ENCODE measurements around the gene INSRR.

The INSRR gene

DNA sequence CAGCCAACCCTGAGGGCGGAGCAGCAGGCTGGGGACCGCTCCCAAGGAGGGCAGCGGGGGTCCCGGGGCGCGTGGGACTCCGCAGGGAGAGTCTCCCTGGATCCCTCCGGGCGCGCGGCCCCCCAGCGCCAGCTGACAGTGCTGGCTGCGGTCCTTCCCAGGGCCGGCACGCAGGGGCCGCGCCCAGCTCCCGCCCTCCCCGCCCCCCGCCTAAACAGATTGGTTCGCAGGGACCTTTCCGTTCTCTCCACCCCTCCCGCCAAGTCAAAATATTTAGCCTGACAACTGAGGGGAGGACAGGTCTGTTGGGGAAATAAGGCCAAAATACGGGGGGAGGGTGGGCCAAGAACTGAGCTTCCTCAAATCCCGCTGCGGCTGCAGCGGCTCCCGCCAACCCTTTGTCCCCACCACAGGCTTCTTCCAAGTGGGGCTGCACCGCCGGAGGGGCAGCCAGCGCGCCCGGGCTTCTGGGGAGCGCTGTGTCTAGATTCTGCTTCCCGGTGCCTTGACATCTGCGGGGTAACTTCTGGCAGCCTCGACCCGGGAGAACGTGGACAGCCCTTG is at the start of gene INSRR:
Gene INSRR, minus strand, starts transcription at position 159 of the 564 bp plus-strand sequence. CDS start 496 bp downstream, outside the sequence.
- peak; percentile 66 for DNase-seq (ENCODE audit: low spot score)

- no peak for DNase-seq (ENCODE audit: low spot score)
Measured at GRCh38 chr1:156908541-156908940, 49.6 kb upstream of the INSRR start.

DNA sequence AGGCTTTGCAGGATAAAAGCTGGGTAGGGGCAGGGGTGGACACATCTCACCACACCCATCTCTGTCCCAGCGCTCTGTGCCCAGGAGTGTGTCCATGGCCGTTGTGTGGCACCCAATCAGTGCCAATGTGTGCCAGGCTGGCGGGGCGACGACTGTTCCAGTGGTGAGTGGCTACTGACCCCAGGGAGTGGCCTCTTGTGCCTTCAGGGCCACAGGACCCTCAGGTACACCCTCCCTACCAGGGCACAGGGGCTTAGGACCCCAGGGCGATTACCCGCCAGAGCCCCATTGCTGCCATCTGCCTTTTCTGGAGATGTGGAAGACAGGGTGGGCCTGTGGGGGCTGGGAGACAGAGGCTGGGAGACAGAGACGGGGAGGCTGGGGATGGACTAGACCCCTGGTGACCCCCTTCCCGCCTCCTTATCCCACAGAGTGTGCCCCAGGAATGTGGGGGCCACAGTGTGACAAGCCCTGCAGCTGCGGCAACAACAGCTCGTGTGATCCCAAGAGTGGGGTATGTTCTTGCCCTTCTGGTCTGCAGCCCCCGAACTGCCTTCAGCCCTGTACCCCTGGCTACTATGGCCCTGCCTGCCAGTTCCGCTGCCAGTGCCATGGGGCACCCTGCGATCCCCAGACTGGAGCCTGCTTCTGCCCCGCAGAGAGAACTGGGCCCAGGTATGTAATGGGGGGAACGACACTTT is 47.4 kb upstream of the INSRR start:
- no peak for DNase-seq (ENCODE audit: low spot score)

GRCh38 chr1:156905651-156906050 is 46.7 kb upstream of the INSRR start:
- DNase-seq (ENCODE audit: low spot score), result no peak

GRCh38 chr1:156905176-156905575 is 46.3 kb upstream of the INSRR start:
- no peak for DNase-seq (ENCODE audit: low spot score)

DNA sequence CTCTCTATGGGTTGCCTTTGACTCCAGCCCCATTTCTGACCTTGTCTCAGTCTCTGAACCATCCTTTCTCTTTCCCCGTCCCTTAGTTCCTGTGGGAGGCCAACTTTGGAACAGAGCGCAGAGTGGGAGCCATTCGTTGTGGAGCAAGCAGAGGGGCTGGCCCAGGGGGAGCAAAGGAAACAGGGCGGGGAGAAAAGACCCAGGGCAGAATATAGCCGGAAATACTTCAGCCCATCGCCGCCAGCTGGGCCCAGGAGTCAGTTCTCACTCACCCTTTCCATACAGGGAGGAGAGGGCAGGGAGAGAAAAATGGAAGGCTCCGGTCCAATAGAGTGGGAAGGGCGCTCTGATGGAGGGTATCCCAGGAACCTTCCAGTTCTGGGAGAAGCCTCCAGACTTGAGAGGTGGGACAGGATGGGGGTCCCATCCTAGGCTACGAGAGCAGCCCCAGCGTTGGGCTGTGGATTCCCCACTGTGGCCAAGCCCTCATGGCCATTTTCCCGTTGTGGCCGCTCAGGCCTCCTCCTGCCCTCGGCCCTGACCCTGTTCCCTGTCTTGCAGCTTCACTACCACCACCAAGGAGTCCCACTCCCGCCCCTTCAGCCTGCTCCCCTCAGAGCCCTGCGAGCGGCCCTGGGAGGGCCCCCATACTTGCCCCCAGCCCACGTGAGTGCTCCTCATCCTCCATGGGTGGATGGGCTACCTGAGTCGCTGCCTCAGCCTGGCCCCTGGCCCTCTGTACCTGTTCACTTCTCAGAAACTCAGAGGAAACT is 45.5 kb upstream of the INSRR start:
- no peak for DNase-seq (ENCODE audit: low spot score)

GRCh38 chr1:156903328-156904091 is 44.6 kb upstream of the INSRR start:
- no peak for DNase-seq (ENCODE audit: low spot score)

GRCh38 chr1:156901966-156902915 is 43.3 kb upstream of the INSRR start:
- no peak for DNase-seq (ENCODE audit: low spot score)

DNA sequence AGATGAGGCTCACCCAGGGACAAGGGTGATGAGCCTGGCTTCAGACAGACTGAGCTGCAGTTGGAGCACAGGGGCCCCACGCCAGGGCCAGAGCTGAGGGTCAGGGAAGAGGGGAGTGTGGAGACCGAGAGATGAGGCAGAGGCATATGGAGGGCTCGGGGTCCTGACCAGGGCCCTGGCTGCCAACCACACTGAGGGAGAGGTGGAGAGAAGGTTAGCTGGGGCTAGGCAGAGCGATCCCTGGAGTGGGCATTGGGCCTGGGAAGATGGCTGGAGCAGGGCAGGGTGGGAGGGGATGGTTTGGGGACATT is 42.6 kb upstream of the INSRR start:
- DNase-seq (ENCODE audit: low spot score), result no peak

- DNase-seq (ENCODE audit: low spot score), result no peak
Measured at GRCh38 chr1:156900896-156901589, 42.1 kb upstream of the INSRR start.

DNA sequence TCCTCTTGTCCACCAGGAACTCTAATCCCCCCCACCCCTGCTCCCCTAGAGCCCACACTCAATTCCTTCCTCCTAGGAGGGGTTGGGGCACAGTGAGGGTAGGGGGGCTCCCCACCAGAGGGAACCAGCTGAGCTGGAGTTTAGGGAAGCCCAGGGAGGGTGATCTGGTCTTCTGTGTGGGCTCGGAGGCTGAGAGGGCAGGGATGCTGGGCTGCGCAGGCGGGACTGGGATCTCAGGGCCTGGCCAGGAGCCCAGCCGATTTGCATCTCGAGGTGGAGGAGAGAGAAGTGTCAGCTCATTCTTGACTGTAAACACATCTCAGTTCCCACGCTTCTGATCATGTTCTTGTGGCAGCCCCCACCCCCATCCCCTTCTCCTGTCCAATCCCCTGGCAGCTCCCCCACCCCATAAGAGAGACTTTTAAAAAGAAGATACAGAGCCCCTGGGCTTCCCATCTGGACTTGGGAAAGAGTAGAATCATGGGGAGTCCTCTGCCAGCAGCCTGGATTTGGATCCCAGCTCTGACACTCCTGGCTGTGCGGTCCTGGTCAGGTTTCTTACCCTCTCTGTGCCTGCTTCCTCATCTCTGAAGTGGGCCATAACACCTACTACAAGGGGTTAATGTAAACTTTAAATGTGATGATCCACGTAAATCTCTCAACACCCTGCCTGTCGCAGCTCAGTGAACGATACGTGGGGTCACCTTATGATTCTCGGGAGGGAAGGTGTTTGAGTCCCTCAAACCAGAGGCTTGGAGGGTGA is 41.2 kb upstream of the INSRR start:
- no peak for DNase-seq (ENCODE audit: low spot score)

GRCh38 chr1:156898971-156899664 is 40.2 kb upstream of the INSRR start:
- no peak for DNase-seq (ENCODE audit: low spot score)

- no peak for DNase-seq (ENCODE audit: low spot score)
Measured at GRCh38 chr1:156898161-156898566, 39.2 kb upstream of the INSRR start.

- DNase-seq (ENCODE audit: low spot score), result no peak
Measured at GRCh38 chr1:156897078-156897825, 38.3 kb upstream of the INSRR start.

GRCh38 chr1:156896490-156897033 is 37.6 kb upstream of the INSRR start:
- peak; percentile 44 for DNase-seq (ENCODE audit: low spot score)

DNA sequence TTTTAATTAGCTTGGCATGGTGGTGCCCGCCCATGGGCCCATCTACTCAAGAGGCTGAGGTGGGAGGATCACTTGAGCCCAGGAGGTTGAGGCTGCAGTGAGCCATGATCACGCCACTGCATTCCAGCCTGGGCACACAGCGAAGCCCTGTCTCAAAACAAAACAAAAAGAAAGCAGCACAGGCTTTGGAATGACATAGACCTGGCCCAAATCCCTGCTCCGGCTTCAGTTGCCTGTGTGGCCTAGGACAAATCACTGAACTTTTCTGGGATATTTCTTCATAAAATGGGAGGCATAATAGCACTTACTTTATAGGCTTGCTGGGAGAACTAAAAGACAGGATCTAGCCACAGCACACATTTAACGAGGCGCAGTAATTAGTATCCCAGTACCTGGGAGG is 37.0 kb upstream of the INSRR start:
- no peak for DNase-seq (ENCODE audit: low spot score)

DNA sequence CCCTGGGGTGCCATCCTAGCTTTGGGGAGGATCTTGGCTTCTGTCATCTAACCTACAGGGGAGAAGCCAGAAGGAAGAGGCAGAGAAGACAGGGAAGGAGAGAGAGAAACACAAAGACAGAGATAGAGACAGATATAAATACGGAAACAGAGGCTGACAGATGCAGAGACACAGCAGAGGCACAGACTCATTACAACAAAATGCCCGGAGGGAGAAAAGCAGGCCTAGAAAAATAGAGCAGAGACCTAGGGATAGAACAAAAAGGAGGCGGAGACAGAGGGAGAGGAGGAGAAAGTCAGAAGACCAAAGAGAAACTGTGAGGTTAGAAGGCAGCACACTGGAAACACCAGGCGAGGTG is 36.5 kb upstream of the INSRR start:
- DNase-seq (ENCODE audit: low spot score), result no peak

GRCh38 chr1:156894711-156895454 is 36.0 kb upstream of the INSRR start:
- DNase-seq (ENCODE audit: low spot score), result no peak

All from iPS-NIHi11 (cell line).